IgD-negative memory B cell (primary cell): ENCODE results near the gene RNF149. TPM values are rescaled to one million over a fixed set of nuclear protein-coding genes. Genes with fewer than 3 reads are reported as not detected.
"Not testable (repeated sequence)": the region's sequence is repeated elsewhere in the genome, so short reads cannot be mapped to it uniquely, and the experiment has no call there.

ENCODE experiments used
- H3K27ac Mint-ChIP-seq, 3 donors: one replicate each; pipeline ENCODE4 v1.8.0; 2020 to 2022; ENCODE audit warnings: mild to moderate bottlenecking in 3 of 3, mixed read lengths in 3 of 3, moderate library complexity in 1 of 3
- H3K27me3 Mint-ChIP-seq: one replicate; pipeline ENCODE4 v1.8.0; 2021; ENCODE audit warnings: mixed read lengths
- H3K36me3 Mint-ChIP-seq: one replicate; pipeline ENCODE4 v1.8.0; 2020; ENCODE audit warnings: mild to moderate bottlenecking, mixed read lengths
- H3K4me1 Mint-ChIP-seq, 3 donors: one replicate each; pipeline ENCODE4 v1.8.0; 2020 to 2022; ENCODE audit warnings: mixed read lengths in 3 of 3, mild to moderate bottlenecking in 1 of 3
- H3K4me3 Mint-ChIP-seq, 4 donors: one replicate each; pipeline ENCODE4 v1.8.0; 2020 to 2022; ENCODE audit warnings: mild to moderate bottlenecking in 4 of 4, mixed read lengths in 4 of 4, moderate library complexity in 3 of 4
- H3K9me3 Mint-ChIP-seq, 3 donors: one replicate each; pipeline ENCODE4 v1.8.0; 2020 to 2021; ENCODE audit warnings: mixed read lengths in 3 of 3, mild to moderate bottlenecking in 1 of 3
- polyA plus RNA-seq: library from polyadenylated mRNA; unstranded; fragments of 300-500 nt; fragmentation: Illumina TruSeq; gene quantifications from one replicate; pipeline ENCODE4 v1.2.3, GENCODE V29; 2021

RNF149 gene
- polyA plus RNA-seq, 1 donor from 2014 or later, result 30.3 TPM

GRCh38 chr2:101245468-101245867 lies 63.0 kb downstream of the RNF149 start:
- not testable (repeated sequence) for H3K27me3 Mint-ChIP-seq, H3K27ac Mint-ChIP-seq, H3K4me3 Mint-ChIP-seq, H3K4me1 Mint-ChIP-seq, H3K36me3 Mint-ChIP-seq, H3K9me3 Mint-ChIP-seq

- not testable (repeated sequence) for H3K9me3 Mint-ChIP-seq, H3K4me1 Mint-ChIP-seq, H3K4me3 Mint-ChIP-seq, H3K27me3 Mint-ChIP-seq, H3K36me3 Mint-ChIP-seq, H3K27ac Mint-ChIP-seq
Observed at GRCh38 chr2:101244899-101245298, 63.6 kb downstream of the RNF149 start.

- not testable (repeated sequence) for H3K36me3 Mint-ChIP-seq, H3K27ac Mint-ChIP-seq, H3K4me3 Mint-ChIP-seq, H3K27me3 Mint-ChIP-seq, H3K9me3 Mint-ChIP-seq, H3K4me1 Mint-ChIP-seq
Observed at GRCh38 chr2:101244373-101244772, 64.1 kb downstream of the RNF149 start.

- H3K36me3 Mint-ChIP-seq, result peaks cover 2% of the 10 kb centered on the region
Observed at GRCh38 chr2:101241158-101241557, 67.3 kb downstream of the RNF149 start.

GRCh38 chr2:101240694-101241093 lies 67.8 kb downstream of the RNF149 start:
- not testable (repeated sequence) for H3K9me3 Mint-ChIP-seq, H3K4me1 Mint-ChIP-seq, H3K27ac Mint-ChIP-seq, H3K27me3 Mint-ChIP-seq, H3K4me3 Mint-ChIP-seq, H3K36me3 Mint-ChIP-seq

More at GRCh38 chr2:101241158-101241557, 67.3 kb downstream of the RNF149 start:
- peaks cover 7% of the 10 kb centered on the region for H3K27me3 Mint-ChIP-seq
- no peak overlapping the region for H3K4me3 Mint-ChIP-seq
- H3K4me1 Mint-ChIP-seq, result peaks cover 3 to 4% (median 4%) of the 10 kb centered on the region in 3 donors
- H3K9me3 Mint-ChIP-seq, result peaks cover 0 to 4% (median 0%) of the 10 kb centered on the region in 3 donors
- H3K27ac Mint-ChIP-seq, result no peak overlapping the region

GRCh38 chr2:101239760-101240118 lies 68.8 kb downstream of the RNF149 start:
- not testable (repeated sequence) for H3K4me3 Mint-ChIP-seq, H3K4me1 Mint-ChIP-seq, H3K27ac Mint-ChIP-seq

GRCh38 chr2:101238930-101239759 lies 69.4 kb downstream of the RNF149 start:
- H3K27ac Mint-ChIP-seq, result no peak overlapping the region
- peaks cover 7% of the 10 kb centered on the region for H3K27me3 Mint-ChIP-seq

More at GRCh38 chr2:101239760-101240118, 68.8 kb downstream of the RNF149 start:
- not testable (repeated sequence) for H3K9me3 Mint-ChIP-seq, H3K27me3 Mint-ChIP-seq, H3K36me3 Mint-ChIP-seq

GRCh38 chr2:101237944-101238343 lies 70.6 kb downstream of the RNF149 start:
- H3K36me3 Mint-ChIP-seq, H3K27ac Mint-ChIP-seq, H3K27me3 Mint-ChIP-seq, H3K4me3 Mint-ChIP-seq, H3K4me1 Mint-ChIP-seq: not testable (repeated sequence)
- H3K9me3 Mint-ChIP-seq, result peaks cover 2 to 12% (median 2%) of the 10 kb centered on the region in 3 donors

More at GRCh38 chr2:101238930-101239759, 69.4 kb downstream of the RNF149 start:
- H3K4me1 Mint-ChIP-seq, result peaks cover 3 to 6% (median 4%) of the 10 kb centered on the region in 3 donors
- H3K9me3 Mint-ChIP-seq, result peaks cover 0 to 8% (median 2%) of the 10 kb centered on the region in 3 donors
- peaks cover 2% of the 10 kb centered on the region for H3K36me3 Mint-ChIP-seq
- no peak overlapping the region for H3K4me3 Mint-ChIP-seq

- H3K27me3 Mint-ChIP-seq, H3K4me1 Mint-ChIP-seq, H3K36me3 Mint-ChIP-seq, H3K27ac Mint-ChIP-seq, H3K4me3 Mint-ChIP-seq: not testable (repeated sequence)
- H3K9me3 Mint-ChIP-seq, result peaks cover 2 to 22% (median 5%) of the 10 kb centered on the region in 3 donors
Observed at GRCh38 chr2:101235956-101236355, 72.5 kb downstream of the RNF149 start.

- peaks cover 2 to 5% (median 3%) of the 10 kb centered on the region in 3 donors for H3K4me1 Mint-ChIP-seq
- peaks cover 5% of the 10 kb centered on the region for H3K36me3 Mint-ChIP-seq
- peaks cover 4% of the 10 kb centered on the region for H3K27me3 Mint-ChIP-seq
- H3K4me3 Mint-ChIP-seq, result no peak overlapping the region
- peaks cover 2 to 25% (median 5%) of the 10 kb centered on the region in 3 donors for H3K9me3 Mint-ChIP-seq
- no peak overlapping the region for H3K27ac Mint-ChIP-seq
Observed at GRCh38 chr2:101234169-101234938, 74.1 kb downstream of the RNF149 start.

GRCh38 chr2:101232770-101233169 lies 75.7 kb downstream of the RNF149 start:
- Mint-ChIP-seq H3K9me3 (peaks cover 2 to 25% (median 5%) of the 10 kb centered on the region in 3 donors), H3K36me3 (peaks cover 5% of the 10 kb centered on the region), H3K27me3 (peaks cover 8% of the 10 kb centered on the region), H3K4me3 (no peak overlapping the region), H3K4me1 (peaks cover 0 to 5% (median 3%) of the 10 kb centered on the region in 3 donors), H3K27ac (no peak overlapping the region)

- H3K36me3 Mint-ChIP-seq, result peaks cover 5% of the 10 kb centered on the region
- peaks cover 10% of the 10 kb centered on the region for H3K27me3 Mint-ChIP-seq
- no peak overlapping the region for H3K27ac Mint-ChIP-seq
- H3K4me1 Mint-ChIP-seq, result peaks cover 0 to 5% (median 3%) of the 10 kb centered on the region in 3 donors
- H3K9me3 Mint-ChIP-seq, result peaks cover 2 to 25% (median 5%) of the 10 kb centered on the region in 3 donors
- H3K4me3 Mint-ChIP-seq, result no peak overlapping the region
Observed at GRCh38 chr2:101231937-101232730, 76.4 kb downstream of the RNF149 start.

- Mint-ChIP-seq H3K27me3 (peaks cover 12% of the 10 kb centered on the region), H3K4me3 (no peak overlapping the region), H3K36me3 (peaks cover 4% of the 10 kb centered on the region), H3K4me1 (peaks cover 2 to 5% (median 3%) of the 10 kb centered on the region in 3 donors), H3K27ac (no peak overlapping the region), H3K9me3 (peaks cover 2 to 21% (median 7%) of the 10 kb centered on the region in 3 donors)
Observed at GRCh38 chr2:101231240-101231639, 77.3 kb downstream of the RNF149 start.

GRCh38 chr2:101230541-101231001 lies 77.9 kb downstream of the RNF149 start:
- Mint-ChIP-seq H3K4me3 (no peak overlapping the region), H3K4me1 (peaks cover 3 to 5% (median 5%) of the 10 kb centered on the region in 3 donors), H3K27me3 (peaks cover 17% of the 10 kb centered on the region), H3K9me3 (peaks cover 0 to 17% (median 7%) of the 10 kb centered on the region in 3 donors), H3K36me3 (peaks cover 4% of the 10 kb centered on the region), H3K27ac (no peak overlapping the region)
